Measurements from ENCODE around the gene NAXE.

The NAXE gene

DNA sequence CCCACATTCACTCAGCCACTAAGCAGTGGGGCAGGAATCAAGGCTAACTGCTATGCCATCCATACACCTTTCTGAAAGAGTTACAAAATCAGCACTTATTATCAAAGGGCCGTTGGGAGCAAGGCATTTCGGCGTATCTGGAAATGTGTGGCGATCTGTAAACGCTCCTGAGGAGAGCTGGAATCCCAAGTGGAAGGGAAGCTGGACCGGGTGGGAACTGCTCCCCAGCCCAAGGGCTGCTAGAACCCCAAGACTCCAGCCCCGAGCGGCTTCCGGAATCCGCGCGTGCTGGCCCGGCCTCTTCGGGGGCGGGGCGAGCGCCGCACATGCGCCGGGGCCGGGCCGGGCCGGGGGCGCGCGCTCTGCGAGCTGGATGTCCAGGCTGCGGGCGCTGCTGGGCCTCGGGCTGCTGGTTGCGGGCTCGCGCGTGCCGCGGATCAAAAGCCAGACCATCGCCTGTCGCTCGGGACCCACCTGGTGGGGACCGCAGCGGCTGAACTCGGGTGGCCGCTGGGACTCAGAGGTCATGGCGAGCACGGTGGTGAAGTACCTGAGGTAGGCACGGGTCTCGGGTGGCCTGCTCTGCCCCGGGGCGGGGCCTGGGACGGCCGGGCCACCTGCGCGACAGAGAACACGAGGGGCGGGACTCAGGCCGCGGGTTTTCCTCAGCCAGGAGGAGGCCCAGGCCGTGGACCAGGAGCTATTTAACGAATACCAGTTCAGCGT is at the start of gene NAXE:
TSS of gene NAXE (plus strand) at position 345 of the 726 bp plus-strand sequence. CDS start at position 374, 29 bp downstream.
- Histone ChIP-seq H3K27ac (peak within 1 kb of the TSS; percentile 43), H3K4me2 (peak within 1 kb of the TSS; percentile 68), H3K27me3 (ENCODE audit: insufficient read depth, low read depth) (no peaks in the 10 kb centered on the region), H3K79me2 (ENCODE audit: insufficient read depth, low read depth) (peaks cover 11% of the 10 kb centered on the region; the same call in 1 of the 2 replicates), H3K4me1 (ENCODE audit: low read depth, poor library complexity, severe bottlenecking) (peaks cover 35% of the 10 kb centered on the region), H2AFZ (ENCODE audit: low read depth) (peak within 1 kb of the TSS; percentile 67), H3K4me3 (IDR thresholded peaks at IDR 0.05; ENCODE audit: insufficient read depth, low read depth, low read length) (peak within 1 kb of the TSS; percentile 100), H3K36me3 (ENCODE audit: insufficient read depth) (peaks cover 19% of the 10 kb centered on the region; the same call in 1 of the 2 replicates), H4K20me1 (ENCODE audit: insufficient read depth) (no peaks in the 10 kb centered on the region), H3K9ac (peak within 1 kb of the TSS; percentile 82)
- TF ChIP-seq, protein P1, sequence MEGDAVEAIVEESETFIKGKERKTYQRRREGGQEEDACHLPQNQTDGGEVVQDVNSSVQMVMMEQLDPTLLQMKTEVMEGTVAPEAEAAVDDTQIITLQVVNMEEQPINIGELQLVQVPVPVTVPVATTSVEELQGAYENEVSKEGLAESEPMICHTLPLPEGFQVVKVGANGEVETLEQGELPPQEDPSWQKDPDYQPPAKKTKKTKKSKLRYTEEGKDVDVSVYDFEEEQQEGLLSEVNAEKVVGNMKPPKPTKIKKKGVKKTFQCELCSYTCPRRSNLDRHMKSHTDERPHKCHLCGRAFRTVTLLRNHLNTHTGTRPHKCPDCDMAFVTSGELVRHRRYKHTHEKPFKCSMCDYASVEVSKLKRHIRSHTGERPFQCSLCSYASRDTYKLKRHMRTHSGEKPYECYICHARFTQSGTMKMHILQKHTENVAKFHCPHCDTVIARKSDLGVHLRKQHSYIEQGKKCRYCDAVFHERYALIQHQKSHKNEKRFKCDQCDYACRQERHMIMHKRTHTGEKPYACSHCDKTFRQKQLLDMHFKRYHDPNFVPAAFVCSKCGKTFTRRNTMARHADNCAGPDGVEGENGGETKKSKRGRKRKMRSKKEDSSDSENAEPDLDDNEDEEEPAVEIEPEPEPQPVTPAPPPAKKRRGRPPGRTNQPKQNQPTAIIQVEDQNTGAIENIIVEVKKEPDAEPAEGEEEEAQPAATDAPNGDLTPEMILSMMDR (conservative IDR thresholded peaks at IDR 0.05; ENCODE audit: low read depth, low read length) = no peak; the same call in none of the 2 replicates

DNA sequence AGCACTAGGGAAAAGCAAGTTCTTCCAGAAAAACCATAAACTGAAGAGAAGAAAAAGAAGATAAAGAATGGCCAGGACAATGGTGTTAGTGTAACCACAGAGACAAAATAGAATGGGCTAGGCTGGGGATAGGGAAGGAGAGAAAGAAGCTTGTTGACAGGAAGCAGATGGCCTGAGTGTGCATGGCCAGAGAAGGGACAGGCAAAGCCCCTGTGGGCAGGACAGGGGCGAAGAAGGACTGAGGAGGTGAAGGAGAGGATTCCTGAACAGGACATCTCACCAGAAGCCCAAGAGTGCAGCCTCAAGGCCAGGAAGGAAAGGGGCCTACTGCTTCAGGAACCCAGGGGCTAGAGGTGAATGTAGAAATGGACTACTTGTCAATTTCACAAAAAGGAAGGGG is 48.5 kb upstream of the NAXE start:
- TF ChIP-seq, protein P1 (conservative IDR thresholded peaks at IDR 0.05; ENCODE audit: low read depth, low read length) = no peak
- no peaks in the 10 kb centered on the region for H3K79me2 ChIP-seq (ENCODE audit: insufficient read depth, low read depth)
- H4K20me1 ChIP-seq (ENCODE audit: insufficient read depth) = no peaks in the 10 kb centered on the region
- no peak overlapping the region for H3K27ac ChIP-seq
- no peak overlapping the region for H3K4me3 ChIP-seq (IDR thresholded peaks at IDR 0.05; ENCODE audit: insufficient read depth, low read depth, low read length)
- H3K9ac ChIP-seq = no peak overlapping the region
- no peaks in the 10 kb centered on the region for H3K4me1 ChIP-seq (ENCODE audit: low read depth, poor library complexity, severe bottlenecking)
- H3K36me3 ChIP-seq (ENCODE audit: insufficient read depth) = no peaks in the 10 kb centered on the region
- H3K4me2 ChIP-seq = no peak overlapping the region
- H2AFZ ChIP-seq (ENCODE audit: low read depth) = no peak overlapping the region
- no peaks in the 10 kb centered on the region for H3K27me3 ChIP-seq (ENCODE audit: insufficient read depth, low read depth)

DNA sequence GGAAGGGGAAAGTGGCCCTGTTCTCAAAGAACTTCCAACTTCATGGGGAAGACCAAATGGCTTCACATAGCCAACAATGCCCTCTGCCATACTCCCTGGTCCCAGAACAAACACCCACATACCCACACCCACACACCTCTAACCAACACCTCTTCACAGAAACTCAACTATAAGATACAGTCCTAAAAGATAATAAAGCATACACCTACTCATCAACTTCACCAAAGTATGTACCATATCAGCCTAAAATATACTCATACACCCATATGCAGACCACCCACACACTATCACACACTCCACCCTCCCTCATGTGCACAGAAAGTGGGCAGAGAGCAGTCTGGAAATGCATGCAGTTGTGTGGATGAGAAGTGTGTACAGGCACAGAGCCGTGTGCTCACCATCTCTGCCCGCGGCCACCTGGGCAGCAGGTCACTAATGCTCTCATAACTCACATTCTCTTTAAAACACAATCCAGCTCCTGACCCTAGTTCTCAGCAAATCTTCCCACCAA is 46.9 kb upstream of the NAXE start:
- H3K36me3 ChIP-seq (ENCODE audit: insufficient read depth) = no peaks in the 10 kb centered on the region
- TF ChIP-seq, protein P1 (conservative IDR thresholded peaks at IDR 0.05; ENCODE audit: low read depth, low read length) = no peak

DNA sequence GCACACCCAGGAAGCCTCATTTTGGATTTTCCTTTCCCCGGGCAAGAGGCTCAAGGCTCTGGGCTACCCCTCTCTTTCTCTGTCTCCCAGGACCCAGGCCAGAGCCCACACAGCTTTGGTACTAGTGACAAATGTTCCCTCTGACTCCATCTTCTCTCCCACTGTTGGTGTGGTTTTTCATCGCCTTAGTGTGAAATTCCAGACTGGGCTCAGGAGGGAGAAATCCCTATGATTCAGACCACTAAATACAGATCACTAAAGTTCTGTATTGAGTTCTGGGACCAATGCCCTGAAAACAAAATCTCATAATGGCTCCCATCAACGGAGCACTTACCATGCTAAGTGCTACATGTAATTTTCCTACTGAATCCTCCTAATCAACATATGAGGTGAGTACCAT is 45.3 kb upstream of the NAXE start:
- TF ChIP-seq, protein P1 (conservative IDR thresholded peaks at IDR 0.05; ENCODE audit: low read depth, low read length) = no peak
- no peaks in the 10 kb centered on the region for H3K79me2 ChIP-seq (ENCODE audit: insufficient read depth, low read depth)
- no peaks in the 10 kb centered on the region for H3K27me3 ChIP-seq (ENCODE audit: insufficient read depth, low read depth)
- H3K4me3 ChIP-seq (IDR thresholded peaks at IDR 0.05; ENCODE audit: insufficient read depth, low read depth, low read length) = no peak overlapping the region
- H4K20me1 ChIP-seq (ENCODE audit: insufficient read depth) = no peaks in the 10 kb centered on the region
- H2AFZ ChIP-seq (ENCODE audit: low read depth) = no peak overlapping the region
- no peak overlapping the region for H3K27ac ChIP-seq
- no peak overlapping the region for H3K4me2 ChIP-seq
- no peaks in the 10 kb centered on the region for H3K36me3 ChIP-seq (ENCODE audit: insufficient read depth)
- H3K4me1 ChIP-seq (ENCODE audit: low read depth, poor library complexity, severe bottlenecking) = no peaks in the 10 kb centered on the region
- no peak overlapping the region for H3K9ac ChIP-seq

More for the DNA sequence above, 46.9 kb upstream of the NAXE start:
- Histone ChIP-seq H3K4me3 (IDR thresholded peaks at IDR 0.05; ENCODE audit: insufficient read depth, low read depth, low read length) (no peak overlapping the region), H2AFZ (ENCODE audit: low read depth) (no peak overlapping the region), H3K4me1 (ENCODE audit: low read depth, poor library complexity, severe bottlenecking) (no peaks in the 10 kb centered on the region), H3K27me3 (ENCODE audit: insufficient read depth, low read depth) (no peaks in the 10 kb centered on the region), H3K9ac (no peak overlapping the region), H3K27ac (no peak overlapping the region), H3K79me2 (ENCODE audit: insufficient read depth, low read depth) (no peaks in the 10 kb centered on the region), H4K20me1 (ENCODE audit: insufficient read depth) (no peaks in the 10 kb centered on the region), H3K4me2 (no peak overlapping the region)
